HepG2 (cell line): Measurements from ENCODE around the gene PLCD4. TPM values are rescaled to one million over a fixed set of nuclear protein-coding genes. Genes with fewer than 3 reads are reported as not detected.

Source experiments
- CBX1 ChIP-seq: IDR thresholded peaks from one replicate; pipeline ENCODE4 v1.6.1; 2016; ENCODE audit warnings: antibody characterized with exemption, low read depth
- ELF4 ChIP-seq: sonication (generic); formaldehyde crosslinking; IDR thresholded peaks from 2 replicates; pipeline ENCODE4 v1.5.0; 2020; ENCODE audit warnings: missing genetic modification reagents, mild to moderate bottlenecking, moderate library complexity, borderline replicate concordance
- FOXK2 ChIP-seq: fragments of 450-650 bp; IDR thresholded peaks from 2 replicates; pipeline ENCODE4 v1.6.1; 2016
- FOXO1 ChIP-seq: sonication (generic); formaldehyde crosslinking; IDR thresholded peaks from 2 replicates; pipeline ENCODE4 v1.4.0; 2020; ENCODE audit warnings: missing genetic modification reagents
- GZF1 ChIP-seq: sonication (generic); formaldehyde crosslinking; IDR thresholded peaks from 2 replicates; pipeline ENCODE4 v1.5.1; 2020; ENCODE audit warnings: mild to moderate bottlenecking, missing genetic modification reagents
- HMGXB3 ChIP-seq: sonication (generic); formaldehyde crosslinking; IDR thresholded peaks from 2 replicates; pipeline ENCODE4 v1.4.0; 2020; ENCODE audit warnings: missing genetic modification reagents, borderline replicate concordance
- KLF16 ChIP-seq, 2 experiments: sonication (generic) in 1 of 2; formaldehyde crosslinking in 1 of 2; IDR thresholded peaks; 2 replicates each; pipeline versions ENCODE4 v1.6.1 to v1.8.0; 2016 to 2023; ENCODE audit warnings: missing genetic modification reagents in 2 of 2, missing compliant biosample characterization in 1 of 2
- MAZ ChIP-seq, 2 experiments: sonication (generic) in 1 of 2; formaldehyde crosslinking in 1 of 2; IDR thresholded peaks; 2 replicates each; pipeline versions ENCODE4 v1.5.0 to v1.6.1; 2012 to 2020; ENCODE audit warnings: low read depth in 2 of 2, mild to moderate bottlenecking in 2 of 2, borderline replicate concordance in 1 of 2, improper control_type of control experiment in 1 of 2, low read length in 1 of 2, missing genetic modification reagents in 1 of 2, moderate library complexity in 1 of 2
- POLR2AphosphoS2 ChIP-seq: IDR thresholded peaks from 2 replicates; pipeline ENCODE4 v1.6.1; 2011; ENCODE audit warnings: low read depth, low read length, improper control_type of control experiment
- PTBP1 ChIP-seq: fragments of 200-400 bp; formaldehyde crosslinking; IDR thresholded peaks from 2 replicates; pipeline ENCODE4 v1.6.1; 2018; ENCODE audit warnings: low read length, low read depth; ENCODE audit not compliant: poor library complexity, severe bottlenecking
- RNF2 ChIP-seq: fragments of 450-650 bp; conservative IDR thresholded peaks from 2 replicates; pipeline ENCODE4 v1.6.1; 2016; ENCODE audit warnings: low read depth
- THAP7 ChIP-seq: sonication (generic); formaldehyde crosslinking; IDR thresholded peaks from 2 replicates; pipeline ENCODE4 v1.8.1; 2023; ENCODE audit warnings: mild to moderate bottlenecking, missing genetic modification reagents
- ZKSCAN8 ChIP-seq: IDR thresholded peaks from 2 replicates; pipeline ENCODE4 v1.6.1; 2016; ENCODE audit warnings: borderline replicate concordance, missing genetic modification reagents, missing compliant biosample characterization
- ZNF281 ChIP-seq: sonication (generic); formaldehyde crosslinking; IDR thresholded peaks from 2 replicates; pipeline ENCODE4 v1.4.0; 2020; ENCODE audit warnings: missing genetic modification reagents, borderline replicate concordance
- ZNF724P ChIP-seq: sonication (generic); formaldehyde crosslinking; IDR thresholded peaks from 2 replicates; pipeline ENCODE4 v1.8.0; 2022; ENCODE audit warnings: missing genetic modification reagents, borderline replicate concordance
- ZNF761 ChIP-seq: sonication (generic); formaldehyde crosslinking; conservative IDR thresholded peaks from 2 replicates; pipeline ENCODE4 v1.4.0; 2020; ENCODE audit warnings: mild to moderate bottlenecking, missing genetic modification reagents
- ZSCAN22 ChIP-seq: sonication (generic); formaldehyde crosslinking; IDR thresholded peaks from 2 replicates; pipeline ENCODE4 v1.4.0; 2020; ENCODE audit warnings: mild to moderate bottlenecking, missing genetic modification reagents
- polyA plus RNA-seq, 8 experiments: library from polyadenylated mRNA; depleted of rRNA in 3 of 8; stranded (reverse) in 7 of 8; unstranded in 1 of 8; fragments of >200 nt; fragmentation: Illumina TruSeq in 4 of 8; extraction: Trizol in 4 of 8; gene quantifications; 2 replicates each; pipeline versions ENCODE4 v1.2.1 to v1.2.3, GENCODE V29; 2011 to 2016; ENCODE audit warnings: low read depth in 4 of 8, missing spikeins in 1 of 8, mixed read lengths in 1 of 8; ENCODE audit not compliant: insufficient read depth in 1 of 8
- total RNA-seq, 5 experiments: library from RNA; depleted of rRNA; stranded (reverse); fragments of >200 nt; fragmentation: Illumina TruSeq; extraction: Trizol; gene quantifications; 2 replicates each; pipeline ENCODE4 v1.2.3, GENCODE V29; 2016; ENCODE audit warnings: low read depth in 1 of 5

PLCD4 gene
- total and polyA plus RNA-seq, 2 of the 13 experiments (the other 11 are each of a cell fraction or from before 2014, with no cell fraction given) = 0.26 TPM; not detected in 1

- TF ChIP-seq FOXK2 = no peak
- no peak for TF ChIP-seq PTBP1
- no peak; the same call in 1 of the 2 replicates for TF ChIP-seq ZSCAN22 (CRISPR knock-in tag)
- TF ChIP-seq GZF1 (CRISPR knock-in tag) = no peak
- peak; percentile 74; the same call in 1 of the 2 replicates for TF ChIP-seq ZNF761
- no peak for TF ChIP-seq ZKSCAN8
- no peak for TF ChIP-seq POLR2AphosphoS2
- TF ChIP-seq ELF4 (CRISPR knock-in tag) = peak; percentile 69; the same call in 1 of the 2 replicates
- TF ChIP-seq FOXO1 (CRISPR knock-in tag) = no peak; the same call in 1 of the 2 replicates
- TF ChIP-seq HMGXB3 = peak; percentile 71
- no peak; the same call in 1 of the 2 replicates for TF ChIP-seq MAZ (IDR thresholded peaks at IDR 0.05; ENCODE audit: borderline replicate concordance, low read depth, low read length)
- peak; percentile 84; the same call in 1 of the 2 replicates for TF ChIP-seq MAZ (CRISPR knock-in tag; IDR thresholded peaks at IDR 0.05; ENCODE audit: low read depth)
- TF ChIP-seq ZNF724P (CRISPR knock-in tag) = 0 out of 2 replicates have a peak, but pooled peaks have one; percentile 39
- TF ChIP-seq KLF16 (CRISPR knock-in tag; IDR thresholded peaks at IDR 0.05) = peak in 1 of 2 experiments; percentile 59; a peak in 1 of 4 replicates
- TF ChIP-seq THAP7 (CRISPR knock-in tag) = peak; percentile 87
- 0 out of 2 replicates have a peak, but pooled peaks have one; percentile 44 for TF ChIP-seq RNF2
- no peak for TF ChIP-seq CBX1
- no peak; the same call in 1 of the 2 replicates for TF ChIP-seq ZNF281 (CRISPR knock-in tag)
Measured at GRCh38 chr2:218671654-218672566, 64.2 kb downstream of the PLCD4 start, which contains the start of the genes RNF25 and STK36 (continued).
